GM12873 (cell line): ENCODE measurements around the gene GFRA1.

ENCODE experiments used
- TF ChIP-seq, protein P1 (sequence below): IDR thresholded peaks from 2 replicates; pipeline ENCODE4 v1.5.1; 2012; ENCODE audit warnings: low read depth, mild to moderate bottlenecking, moderate library complexity, low read length, control low read depth; ENCODE audit not compliant: insufficient read depth; ENCODE audit errors: missing control alignments

The GFRA1 gene

DNA sequence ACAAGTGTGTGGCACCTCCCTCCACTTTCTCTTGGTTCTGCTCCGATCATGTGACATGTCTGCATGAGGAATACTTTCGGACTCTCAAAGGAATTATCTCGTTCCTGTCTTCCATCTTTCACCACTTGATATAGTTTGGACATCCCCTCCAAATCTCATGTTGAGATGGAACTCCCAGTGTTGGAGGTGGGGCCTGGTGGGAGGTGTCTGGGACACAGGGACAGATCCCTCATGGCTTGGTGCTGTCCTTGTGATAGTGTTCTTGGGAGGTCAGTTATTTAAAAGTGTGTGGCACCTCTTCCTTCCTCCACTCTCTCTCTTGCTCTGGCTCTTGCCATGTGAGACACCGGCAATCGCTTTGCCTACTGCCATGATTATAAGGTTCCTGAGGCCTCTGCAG lies 166.4 kb downstream of the GFRA1 start:
- TF ChIP-seq, protein P1, sequence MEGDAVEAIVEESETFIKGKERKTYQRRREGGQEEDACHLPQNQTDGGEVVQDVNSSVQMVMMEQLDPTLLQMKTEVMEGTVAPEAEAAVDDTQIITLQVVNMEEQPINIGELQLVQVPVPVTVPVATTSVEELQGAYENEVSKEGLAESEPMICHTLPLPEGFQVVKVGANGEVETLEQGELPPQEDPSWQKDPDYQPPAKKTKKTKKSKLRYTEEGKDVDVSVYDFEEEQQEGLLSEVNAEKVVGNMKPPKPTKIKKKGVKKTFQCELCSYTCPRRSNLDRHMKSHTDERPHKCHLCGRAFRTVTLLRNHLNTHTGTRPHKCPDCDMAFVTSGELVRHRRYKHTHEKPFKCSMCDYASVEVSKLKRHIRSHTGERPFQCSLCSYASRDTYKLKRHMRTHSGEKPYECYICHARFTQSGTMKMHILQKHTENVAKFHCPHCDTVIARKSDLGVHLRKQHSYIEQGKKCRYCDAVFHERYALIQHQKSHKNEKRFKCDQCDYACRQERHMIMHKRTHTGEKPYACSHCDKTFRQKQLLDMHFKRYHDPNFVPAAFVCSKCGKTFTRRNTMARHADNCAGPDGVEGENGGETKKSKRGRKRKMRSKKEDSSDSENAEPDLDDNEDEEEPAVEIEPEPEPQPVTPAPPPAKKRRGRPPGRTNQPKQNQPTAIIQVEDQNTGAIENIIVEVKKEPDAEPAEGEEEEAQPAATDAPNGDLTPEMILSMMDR = no peak

DNA sequence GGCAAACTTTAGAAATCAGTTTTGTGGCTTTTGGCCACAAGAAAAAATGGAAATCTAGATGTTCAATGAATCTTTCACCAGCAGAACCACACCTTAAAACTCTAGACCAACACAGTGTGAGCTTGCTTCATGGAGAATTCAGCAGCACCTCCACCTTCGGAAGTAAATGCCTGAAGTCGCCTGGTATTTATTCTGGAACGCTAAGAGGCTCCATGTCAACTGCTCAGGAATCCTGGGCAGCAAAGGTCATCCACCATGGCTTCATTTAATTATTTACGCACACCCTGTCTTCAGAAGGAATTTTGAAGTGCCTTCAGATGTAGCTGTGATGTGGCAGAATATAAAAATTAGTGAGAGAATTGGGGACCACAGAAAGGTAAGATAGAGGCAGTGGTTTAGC lies 167.7 kb downstream of the GFRA1 start:
- TF ChIP-seq, protein P1 = no peak

DNA sequence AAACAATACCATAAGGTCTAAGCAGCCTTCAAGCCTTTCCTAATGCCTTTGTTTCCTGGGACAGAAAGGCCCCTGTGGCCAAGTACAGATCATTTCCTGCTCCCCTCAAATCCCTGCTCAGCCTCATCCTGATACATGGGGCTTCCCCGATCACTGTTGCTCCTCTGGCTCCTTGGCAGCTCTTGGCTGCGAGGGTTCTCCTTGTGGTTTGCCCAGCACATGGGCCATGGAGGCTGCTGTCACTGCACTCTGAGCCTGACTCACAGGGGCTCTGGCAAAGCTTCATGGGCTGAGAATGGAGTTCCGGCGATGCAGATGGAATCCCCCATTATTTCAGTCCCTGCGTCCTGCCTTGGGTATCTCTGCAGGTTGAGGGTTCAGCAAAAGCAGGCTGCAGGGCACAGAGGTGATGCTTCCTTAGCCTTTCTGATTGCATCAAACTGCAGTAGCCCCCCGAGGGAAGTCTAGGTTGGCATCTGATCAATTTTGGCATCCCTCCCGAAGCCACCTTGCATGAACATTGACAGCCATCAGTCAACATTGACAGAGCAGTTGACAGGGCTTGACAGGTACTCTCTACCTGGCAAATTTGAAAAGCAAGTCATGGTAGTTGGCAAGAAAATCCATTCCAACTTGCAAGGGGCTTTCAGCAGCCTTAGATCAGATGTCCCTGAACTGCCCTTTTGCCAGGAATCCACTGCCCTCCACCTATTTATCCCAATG lies 168.6 kb downstream of the GFRA1 start:
- TF ChIP-seq, protein P1 = no peak

DNA sequence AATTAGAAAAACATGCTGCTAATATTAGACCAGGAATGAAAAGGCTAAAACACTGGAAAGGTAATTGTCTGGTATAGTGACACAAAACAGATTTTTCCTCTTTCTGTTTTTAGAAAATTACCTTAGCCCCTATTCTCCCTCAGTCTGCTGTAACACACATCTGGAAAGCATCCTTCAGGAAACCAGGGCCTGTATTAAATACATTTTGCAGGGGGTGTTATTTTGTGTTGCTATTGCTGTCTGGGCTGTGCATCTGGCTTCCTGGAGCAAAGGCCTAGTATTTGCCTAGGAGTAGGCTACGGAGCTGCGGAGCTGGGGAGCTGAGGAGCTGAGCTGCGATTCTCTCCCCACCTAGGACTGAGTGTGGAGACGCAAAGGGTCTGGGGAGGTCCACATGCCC lies 169.3 kb downstream of the GFRA1 start:
- TF ChIP-seq, protein P1 = no peak

DNA sequence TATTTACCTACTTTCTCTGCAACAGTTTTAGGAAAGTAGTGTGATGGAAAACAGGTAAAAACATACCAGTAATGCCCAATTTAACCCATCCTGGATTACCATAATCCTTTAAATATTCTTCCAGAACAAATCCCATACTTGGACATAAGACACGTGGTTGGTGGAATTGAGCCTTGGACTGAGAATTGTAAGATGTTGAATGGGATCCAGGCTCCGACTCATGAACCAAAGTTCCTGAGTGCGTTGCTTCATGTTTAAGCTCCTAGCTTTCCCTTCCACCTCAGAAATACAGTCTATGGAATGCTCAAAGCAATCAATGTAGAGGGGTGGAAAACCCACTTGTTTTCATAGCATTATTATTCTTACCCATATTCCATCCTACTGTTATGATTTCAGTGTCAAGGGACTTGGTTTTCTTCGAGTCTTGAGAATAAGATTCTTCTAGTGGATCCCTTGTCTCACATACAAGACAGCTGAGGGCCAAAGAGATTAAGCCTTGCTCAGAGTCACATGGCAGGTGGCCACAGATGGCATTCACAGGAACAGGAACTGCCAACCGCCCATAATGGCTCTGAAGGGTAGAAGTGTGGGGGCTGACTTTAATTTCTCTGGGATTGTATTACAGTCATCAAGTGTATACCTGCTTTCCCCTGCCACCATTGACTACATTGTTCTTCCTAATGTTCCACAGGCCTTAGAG lies 171.2 kb downstream of the GFRA1 start:
- TF ChIP-seq, protein P1 = no peak

DNA sequence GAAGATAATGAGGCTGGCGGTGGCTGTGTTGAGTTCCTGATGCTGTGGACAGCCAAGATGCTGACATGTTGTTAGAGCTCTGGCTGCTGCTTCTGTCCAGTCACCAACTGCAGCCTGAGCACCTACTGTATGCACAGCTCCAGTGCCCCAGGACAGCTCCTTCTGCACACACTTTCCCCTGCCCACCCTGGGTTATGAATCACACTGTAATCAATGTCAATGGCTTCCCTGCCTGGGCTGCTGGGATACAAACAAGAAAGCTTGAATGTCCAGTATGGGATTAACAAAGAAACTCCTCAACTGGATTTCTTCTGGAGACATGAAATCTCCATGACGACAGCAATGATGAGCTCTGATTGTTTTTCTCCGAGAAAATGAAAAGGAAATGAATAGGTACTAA lies 172.0 kb downstream of the GFRA1 start:
- TF ChIP-seq, protein P1 = no peak

DNA sequence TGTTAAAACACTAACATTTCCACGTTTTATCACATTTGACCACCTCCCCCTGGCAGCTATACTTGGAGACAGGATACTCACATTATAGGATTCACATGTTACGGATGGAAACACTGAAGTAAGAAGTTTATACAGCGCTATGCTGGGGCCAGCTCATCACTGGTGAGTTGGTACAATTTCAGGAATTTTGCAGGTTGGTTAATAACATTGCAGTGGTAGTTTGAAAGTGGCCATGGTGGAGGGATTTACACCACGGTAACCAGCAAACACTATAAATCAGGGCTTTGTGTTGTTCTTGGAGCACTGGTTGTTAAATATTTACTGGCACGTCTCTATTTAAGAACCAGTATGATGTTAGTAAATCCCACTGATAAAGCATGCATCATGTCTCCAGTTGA lies 174.0 kb downstream of the GFRA1 start:
- TF ChIP-seq, protein P1 = no peak
